ENCODE results near the gene CHRNA1. TPM values are rescaled to one million over a fixed set of nuclear protein-coding genes. Genes with fewer than 3 reads are reported as not detected.
A peak's percentile ranks its signal among the peaks of the same experiment; 100 is the strongest.

Gene CHRNA1
- total RNA-seq, 2 experiments from 2014 or later, result 0.17 to 0.19 TPM

GRCh38 chr2:174730698-174731018, 33.6 kb downstream of the CHRNA1 start:
- Histone ChIP-seq H3K36me3 (ENCODE audit: insufficient read depth, low read length) (no peaks in the 10 kb centered on the region), H3K27ac (ENCODE audit: low read depth in 1 of 2, low read length in 2 of 2) (no peak overlapping the region), H3K4me3 (ENCODE audit: low read length) (peak overlapping the region; percentile 76), H3K9me3 (ENCODE audit: control insufficient read depth in 1 of 2, insufficient read depth in 1 of 2, low read length in 2 of 2) (no peaks in the 10 kb centered on the region), H3K4me1 (ENCODE audit: insufficient read depth, low read length) (peaks cover 27% of the 10 kb centered on the region), H3K27me3 (ENCODE audit: control insufficient read depth in 1 of 2, insufficient read depth in 2 of 2, low read length in 2 of 2) (peaks cover 3 to 4% of the 10 kb centered on the region in 2 experiments)
- H3K27me3 Mint-ChIP-seq, result peaks cover 33% of the 10 kb centered on the region
- no peak overlapping the region for H3K27ac Mint-ChIP-seq
- ChIA-PET POLR2A (interaction anchor here (1.6 kb wide), 1 partner anchor 18 kb away, joined by 7 read pairs; no protein-coding TSS in a partner anchor), CTCF (interaction anchor here (0.7 to 1.3 kb wide), 2 partner anchors 19 to 241 kb away, joined by 3 to 6 read pairs; no protein-coding TSS in a partner anchor)
- peaks cover 18% of the 10 kb centered on the region for H3K4me1 Mint-ChIP-seq (ENCODE audit: low read depth)
- no peaks in the 10 kb centered on the region for H3K36me3 Mint-ChIP-seq (ENCODE audit: low read depth)
- H3K4me3 Mint-ChIP-seq, result peak overlapping the region; percentile 90
- TF ChIP-seq CTCF (IDR thresholded peaks at IDR 0.05), result no peak
- intact Hi-C loops (cut with DNase I, micrococcal nuclease), result loop anchor here in 1 of 2 experiments (1.0 kb wide), 1 partner anchor 13 kb away; no protein-coding TSS in a partner anchor
- ATAC-seq (ENCODE audit: poor library complexity), result no peak
- no peaks in the 10 kb centered on the region for H3K9me3 Mint-ChIP-seq
- peak in 1 of 14 experiments; percentile 21 for DNase-seq

- no peaks in the 10 kb centered on the region for H3K36me3 Mint-ChIP-seq (ENCODE audit: low read depth)
- H3K4me3 ChIP-seq (ENCODE audit: low read length), result peak overlapping the region; percentile 76
- H3K27me3 Mint-ChIP-seq, result peaks cover 33% of the 10 kb centered on the region
- H3K4me1 ChIP-seq (ENCODE audit: insufficient read depth, low read length), result peaks cover 27% of the 10 kb centered on the region
- peaks cover 3 to 4% of the 10 kb centered on the region in 2 experiments for H3K27me3 ChIP-seq (ENCODE audit: control insufficient read depth in 1 of 2, insufficient read depth in 2 of 2, low read length in 2 of 2)
- ChIA-PET POLR2A (interaction anchor here (1.2 to 1.6 kb wide), 2 partner anchors 19 to 148 kb away, joined by 3 to 7 read pairs; no protein-coding TSS in a partner anchor), CTCF (interaction anchor here (1.3 kb wide), 1 partner anchor 19 kb away, joined by 6 read pairs; no protein-coding TSS in a partner anchor)
- peaks cover 18% of the 10 kb centered on the region for H3K4me1 Mint-ChIP-seq (ENCODE audit: low read depth)
- H3K9me3 ChIP-seq (ENCODE audit: control insufficient read depth in 1 of 2, insufficient read depth in 1 of 2, low read length in 2 of 2), result no peaks in the 10 kb centered on the region
- H3K36me3 ChIP-seq (ENCODE audit: insufficient read depth, low read length), result no peaks in the 10 kb centered on the region
- no peak for TF ChIP-seq CTCF (IDR thresholded peaks at IDR 0.05)
- H3K4me3 Mint-ChIP-seq, result peak overlapping the region; percentile 90
- H3K27ac ChIP-seq (ENCODE audit: low read depth in 1 of 2, low read length in 2 of 2), result no peak overlapping the region
- ATAC-seq (ENCODE audit: poor library complexity), result peak; percentile 77
- H3K9me3 Mint-ChIP-seq, result no peaks in the 10 kb centered on the region
- H3K27ac Mint-ChIP-seq, result no peak overlapping the region
- intact Hi-C loops (cut with DNase I, micrococcal nuclease), result loop anchor here in 1 of 2 experiments (1.0 kb wide), 1 partner anchor 13 kb away; no protein-coding TSS in a partner anchor
- DNase-seq, result peak in 9 of 14 experiments; percentile 12 to 68 (median 43)
Measured at GRCh38 chr2:174729797-174730697, 34.2 kb downstream of the CHRNA1 start.

GRCh38 chr2:174728096-174728495, 36.2 kb downstream of the CHRNA1 start:
- Histone ChIP-seq H3K9me3 (ENCODE audit: control insufficient read depth in 1 of 2, insufficient read depth in 1 of 2, low read length in 2 of 2) (no peaks in the 10 kb centered on the region), H3K27me3 (ENCODE audit: control insufficient read depth in 1 of 2, insufficient read depth in 2 of 2, low read length in 2 of 2) (peaks cover 3 to 4% of the 10 kb centered on the region in 2 experiments), H3K4me3 (ENCODE audit: low read length) (no peak overlapping the region), H3K4me1 (ENCODE audit: insufficient read depth, low read length) (peaks cover 27% of the 10 kb centered on the region), H3K27ac (ENCODE audit: low read depth in 1 of 2, low read length in 2 of 2) (no peak overlapping the region), H3K36me3 (ENCODE audit: insufficient read depth, low read length) (no peaks in the 10 kb centered on the region)
- no peak for DNase-seq
- Mint-ChIP-seq H3K9me3 (no peaks in the 10 kb centered on the region), H3K4me1 (ENCODE audit: low read depth) (peaks cover 18% of the 10 kb centered on the region), H3K36me3 (ENCODE audit: low read depth) (no peaks in the 10 kb centered on the region), H3K27me3 (peaks cover 33% of the 10 kb centered on the region), H3K27ac (no peak overlapping the region), H3K4me3 (no peak overlapping the region)
- no peak for TF ChIP-seq CTCF (IDR thresholded peaks at IDR 0.05)
- no peak for ATAC-seq (ENCODE audit: poor library complexity)
- POLR2A ChIA-PET, result interaction anchor here (0.7 kb wide), 1 partner anchor 1745 kb away, joined by 3 read pairs; no protein-coding TSS in a partner anchor
- intact Hi-C loops (cut with DNase I, micrococcal nuclease), result no loop called here
- CTCF ChIA-PET, result no interaction called here

Measured in CD4-positive, alpha-beta T cell (primary cell).